ENCODE results near the gene REV1.

DNA sequence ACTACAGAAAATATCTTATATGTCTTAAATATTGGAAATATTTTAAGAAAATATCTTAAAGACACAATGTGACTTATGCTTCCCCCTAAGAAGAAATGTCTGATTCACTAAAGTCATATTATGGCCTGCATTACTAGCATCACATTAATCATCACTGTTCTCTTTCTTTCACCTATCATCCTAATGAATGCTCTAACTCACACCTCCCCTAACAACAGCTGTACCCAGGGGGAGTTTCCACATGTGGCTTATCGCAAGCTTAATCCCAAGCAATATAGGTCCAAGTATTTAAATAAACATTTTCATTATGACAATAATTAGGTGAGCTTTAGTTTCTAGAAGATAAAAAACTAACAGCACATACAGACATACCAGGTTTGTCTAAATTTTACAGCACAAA is 39.6 kb downstream of the REV1 start:
- TF ChIP-seq ZFP30 (CRISPR knock-in tag; IDR thresholded peaks at IDR 0.05) = no peak
- TF ChIP-seq CSRNP3 (CRISPR knock-in tag; IDR thresholded peaks at IDR 0.05) = no peak
- TF ChIP-seq TSHZ2 (CRISPR knock-in tag; IDR thresholded peaks at IDR 0.05) = no peak
- TF ChIP-seq PATZ1 (CRISPR knock-in tag; IDR thresholded peaks at IDR 0.05; ENCODE audit: borderline replicate concordance) = no peak
- TF ChIP-seq GLIS3 (CRISPR knock-in tag; IDR thresholded peaks at IDR 0.05) = no peak
- TF ChIP-seq ZNF8 (CRISPR knock-in tag; IDR thresholded peaks at IDR 0.05) = no peak
